DMS 273 treated with DMSO at 0.1 percent for 48 hours (cell line): ENCODE data around the gene SPTB.

Experiments
- DNase-seq: peaks from one replicate; lab custom pipeline; 2025; lab: John Stamatoyannopoulos, UW

The SPTB gene

DNA sequence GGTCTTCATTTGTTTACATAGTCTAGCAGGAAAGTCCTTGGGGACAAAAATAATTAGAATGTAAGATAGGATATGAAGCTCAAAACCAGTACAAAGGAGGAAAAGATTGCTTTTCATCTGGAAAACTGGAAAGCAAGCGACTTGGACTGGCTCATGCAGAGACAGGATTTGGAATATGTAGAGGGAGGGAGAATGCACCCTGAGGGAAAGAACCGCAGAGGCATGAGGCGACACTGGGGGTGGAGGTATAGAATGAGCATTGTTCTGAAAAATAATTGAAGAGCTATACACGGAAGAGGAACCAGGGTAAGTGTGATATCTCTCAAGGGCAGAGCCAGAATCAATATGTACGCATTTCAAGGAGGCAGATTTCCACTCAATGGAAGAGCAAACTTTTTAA lies 90.0 kb downstream of the SPTB start:
- DNase-seq = no peak

DNA sequence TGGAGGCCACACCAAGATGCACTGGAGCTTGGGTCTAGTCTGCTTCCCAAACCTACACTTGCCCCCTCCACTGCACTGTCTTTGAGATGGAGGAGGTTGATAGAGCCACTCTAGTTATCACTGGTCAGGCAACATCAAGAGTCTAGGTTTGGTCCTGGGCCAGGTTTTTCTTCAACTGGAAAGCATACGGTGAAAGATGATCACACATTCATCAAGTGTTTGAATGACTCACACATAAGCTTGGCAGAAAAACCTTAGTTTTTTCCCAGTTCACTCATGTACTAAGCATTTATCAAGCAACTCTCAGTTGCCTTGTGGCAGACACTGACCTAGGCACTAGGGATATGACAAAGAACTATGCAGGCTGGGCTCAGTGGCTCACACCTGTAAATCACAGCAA lies 91.0 kb downstream of the SPTB start:
- DNase-seq = peak; percentile 32

DNA sequence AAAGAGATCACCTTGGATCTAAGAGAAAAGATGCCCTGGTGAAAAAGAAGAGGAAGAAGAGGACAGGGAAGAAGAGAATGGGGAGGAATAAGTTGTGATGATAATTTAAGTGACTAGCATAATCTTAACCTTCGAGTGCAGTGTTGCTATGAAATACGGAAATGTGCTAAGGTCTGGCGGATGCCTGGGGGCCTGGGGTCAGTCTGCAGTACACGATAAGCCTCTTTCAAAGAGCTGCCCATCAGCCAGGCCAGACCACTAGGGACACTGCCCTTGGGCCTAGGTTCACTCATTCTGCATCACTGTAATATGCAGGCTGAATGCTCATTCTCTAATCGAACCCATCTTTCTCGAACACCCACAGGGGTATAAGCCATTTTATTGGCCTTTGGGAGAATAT lies 92.1 kb downstream of the SPTB start:
- DNase-seq = no peak

DNA sequence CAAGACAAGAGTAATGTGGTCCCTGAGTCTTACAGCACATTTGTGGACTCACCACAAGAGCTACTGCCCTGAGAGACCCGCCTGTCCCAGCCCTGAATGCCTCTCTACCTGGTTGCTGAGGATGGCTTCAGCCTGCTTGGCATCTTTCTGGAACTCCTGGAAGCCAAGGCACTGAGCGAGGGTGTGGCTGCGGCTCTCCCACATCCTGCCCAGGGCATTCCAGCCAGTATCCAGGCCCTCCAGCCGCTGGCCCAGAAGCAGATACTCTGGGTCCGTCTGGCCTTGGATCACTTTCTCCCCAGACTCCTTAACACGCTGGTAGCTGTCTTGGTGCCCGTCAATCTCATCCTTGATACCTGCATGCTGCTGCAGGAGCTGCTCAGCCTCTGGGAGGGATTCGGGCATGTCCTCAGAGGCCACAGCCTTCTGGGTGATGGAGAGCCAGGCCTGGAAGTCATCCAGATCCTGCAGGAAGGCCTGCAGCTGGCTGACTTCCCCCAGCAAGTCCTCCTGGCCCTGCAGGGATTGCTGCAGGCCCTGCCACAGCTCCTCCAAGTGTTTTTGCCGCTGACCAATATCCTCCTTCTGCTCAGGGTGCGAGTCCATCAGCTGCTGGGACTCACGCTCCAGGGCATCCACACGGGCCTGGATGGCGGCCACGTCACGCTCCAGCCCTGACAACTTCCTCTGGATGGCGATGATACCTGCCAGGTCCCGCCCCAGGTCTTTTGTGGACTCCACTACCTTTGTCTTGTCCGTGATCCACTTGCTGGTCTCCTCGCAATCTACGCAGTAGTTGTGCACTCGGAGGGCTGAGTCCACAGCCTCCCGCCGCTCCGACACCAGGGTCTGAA lies 93.2 kb downstream of the SPTB start:
- no peak for DNase-seq

DNA sequence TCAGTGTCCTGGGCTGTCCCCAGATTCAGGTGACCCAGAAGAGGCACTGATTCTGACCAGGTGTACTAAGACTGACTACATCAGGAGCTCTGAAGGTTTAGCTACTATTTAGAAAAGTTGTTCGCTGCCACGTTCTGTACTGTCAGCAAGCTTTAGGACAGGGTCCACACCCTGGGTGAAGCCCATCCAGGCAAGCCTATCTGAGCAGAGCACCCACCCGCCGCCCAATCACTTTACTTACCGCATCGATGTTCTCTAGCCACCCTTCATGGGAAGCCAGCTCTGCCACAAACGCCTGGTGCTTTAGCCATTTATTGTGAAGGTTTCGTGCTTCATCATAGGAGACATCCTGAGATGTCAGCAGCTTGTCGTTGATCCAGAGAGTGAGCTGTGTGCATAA lies 95.7 kb downstream of the SPTB start:
- no peak for DNase-seq

DNA sequence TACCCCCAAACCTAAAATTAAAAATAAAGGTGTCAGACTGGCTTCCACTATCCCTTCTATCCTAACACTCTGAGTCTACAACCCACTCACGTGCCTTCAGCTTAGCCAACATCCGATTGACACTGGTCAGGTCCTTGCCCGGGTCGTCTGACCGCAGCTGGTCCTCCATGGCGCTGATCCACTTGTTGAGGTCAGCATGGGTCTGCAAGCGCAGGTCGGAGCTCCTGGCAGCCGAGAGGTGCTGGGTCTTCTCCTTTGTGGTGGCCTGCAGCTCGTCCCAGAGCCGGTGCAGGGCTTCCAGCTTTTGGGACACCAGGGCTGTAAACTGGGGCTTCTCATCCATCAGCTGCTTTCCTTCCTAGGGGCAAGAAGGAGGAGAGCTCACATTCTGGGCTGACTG lies 97.5 kb downstream of the SPTB start:
- no peak for DNase-seq

DNA sequence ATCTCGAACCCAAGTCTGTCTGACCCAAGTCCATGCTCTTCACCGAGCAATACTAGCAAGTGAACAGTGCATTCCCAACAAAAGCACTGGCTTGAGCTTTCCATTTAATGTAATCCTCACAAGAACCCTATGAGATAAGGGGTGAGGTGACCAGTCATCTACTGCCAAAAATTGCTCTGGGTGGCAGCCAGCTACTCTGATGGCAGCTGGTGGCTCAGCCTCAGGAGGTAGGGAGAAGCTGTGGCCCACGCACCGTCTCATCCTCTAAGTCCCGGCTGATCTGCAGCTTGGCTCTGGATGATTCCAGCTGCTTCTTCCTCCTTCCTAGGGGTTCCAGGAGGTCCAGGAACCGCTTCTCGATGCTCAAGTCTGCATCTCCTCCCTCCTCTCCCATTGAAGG lies 100.2 kb downstream of the SPTB start:
- DNase-seq = no peak

DNA sequence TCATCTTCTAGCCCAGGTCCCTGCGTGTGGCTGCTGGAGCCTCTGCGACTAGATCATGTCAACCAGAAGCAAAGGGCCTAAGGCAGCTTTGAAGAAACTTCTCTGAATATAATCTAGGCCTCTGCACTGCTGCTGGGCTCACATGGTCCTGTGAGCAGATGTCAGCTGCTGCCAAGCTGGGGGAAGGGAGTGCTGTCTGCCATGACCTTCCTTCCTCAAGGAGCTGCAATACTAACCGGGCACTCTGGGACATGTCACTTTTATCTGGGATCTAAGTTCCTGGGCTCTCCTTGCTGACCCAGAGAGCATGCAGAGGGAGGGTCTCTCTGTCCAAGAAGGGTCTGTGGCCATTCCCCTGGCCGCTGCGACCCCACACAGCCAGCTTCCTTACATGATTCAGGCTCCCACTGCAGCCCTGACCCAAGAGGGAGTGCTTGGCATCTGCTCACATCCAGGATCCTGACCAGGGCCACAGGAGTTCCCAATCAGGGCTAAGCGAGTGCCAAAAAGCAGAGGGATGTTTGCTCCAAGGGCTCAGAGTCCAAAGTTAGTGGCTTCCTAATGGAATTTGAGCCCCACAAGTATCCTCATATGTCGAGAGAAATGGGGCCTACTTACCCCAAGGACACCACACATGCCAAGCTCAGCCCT lies 101.5 kb downstream of the SPTB start:
- no peak for DNase-seq

DNA sequence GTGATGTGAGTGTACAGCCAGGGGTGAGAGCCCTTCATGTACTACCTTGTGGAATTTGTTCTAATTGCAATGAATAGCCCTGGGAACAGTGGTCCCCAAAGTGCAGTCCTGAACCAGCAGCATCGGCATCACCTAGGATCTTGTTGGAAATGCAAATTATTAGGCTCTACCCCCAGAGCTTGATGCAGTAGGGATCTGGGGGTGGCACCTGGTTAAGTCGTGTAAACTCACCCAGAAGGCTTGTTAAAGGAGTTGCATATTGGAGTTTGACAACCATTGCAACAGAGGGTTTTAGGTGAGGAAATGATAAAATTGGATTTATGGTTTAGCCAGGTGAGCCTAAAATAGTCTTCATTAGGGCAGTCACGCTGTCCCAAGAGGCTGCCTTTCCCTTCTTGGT lies 102.2 kb downstream of the SPTB start:
- DNase-seq = no peak

DNA sequence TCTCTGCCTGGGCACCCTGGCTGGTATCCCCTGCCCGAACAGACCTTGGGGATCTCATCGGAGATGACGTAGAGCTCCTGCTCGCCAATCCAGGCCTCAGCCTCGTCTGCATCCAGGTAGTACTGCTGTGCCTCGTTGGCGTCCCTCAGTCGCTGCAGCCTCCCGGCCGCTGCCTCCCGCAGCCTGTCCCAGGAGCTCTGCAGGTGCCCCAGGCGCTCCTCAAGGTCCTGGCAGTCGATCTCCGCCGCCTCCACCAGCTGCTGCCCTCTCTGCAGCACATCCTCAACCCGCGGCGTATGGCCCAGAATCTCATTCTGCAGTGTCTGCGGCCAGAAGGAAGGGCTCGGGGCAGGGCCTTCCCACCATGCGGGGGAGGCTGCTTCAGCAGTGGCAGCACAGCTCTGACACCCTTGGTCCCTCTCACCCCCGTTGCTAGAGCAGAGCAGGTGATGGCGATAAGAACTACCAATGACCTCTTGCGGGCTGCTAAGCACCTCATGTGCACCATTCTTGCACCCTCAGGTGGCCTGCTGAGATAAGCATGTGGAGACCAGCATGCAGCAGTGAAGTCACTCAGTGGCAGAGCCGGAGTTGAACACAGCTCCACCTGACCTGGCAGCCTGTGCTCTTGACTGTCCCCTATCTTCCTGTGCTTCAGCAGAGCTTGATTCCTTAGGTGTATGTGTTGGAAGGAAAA lies 104.5 kb downstream of the SPTB start:
- DNase-seq = no peak

DNA sequence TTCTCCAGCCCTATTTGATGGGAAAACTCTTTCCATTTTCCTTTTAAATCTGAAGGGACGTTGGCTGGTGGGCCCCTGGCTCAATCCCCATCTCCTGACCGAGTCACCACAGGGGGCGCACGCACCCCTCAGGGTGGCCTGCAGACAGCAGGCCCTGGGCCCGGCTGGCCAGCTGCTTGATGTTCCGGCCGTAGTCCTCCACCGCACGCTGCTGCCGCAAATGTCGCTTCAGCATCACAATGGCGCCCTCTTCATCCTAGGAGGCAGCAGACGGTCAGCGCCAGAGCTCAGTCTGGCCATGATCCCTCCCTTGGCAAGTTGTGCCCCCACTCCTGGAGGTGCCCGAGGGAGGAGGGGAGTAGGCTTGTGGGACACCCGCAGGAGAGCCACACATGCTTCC lies 105.4 kb downstream of the SPTB start:
- no peak for DNase-seq

DNA sequence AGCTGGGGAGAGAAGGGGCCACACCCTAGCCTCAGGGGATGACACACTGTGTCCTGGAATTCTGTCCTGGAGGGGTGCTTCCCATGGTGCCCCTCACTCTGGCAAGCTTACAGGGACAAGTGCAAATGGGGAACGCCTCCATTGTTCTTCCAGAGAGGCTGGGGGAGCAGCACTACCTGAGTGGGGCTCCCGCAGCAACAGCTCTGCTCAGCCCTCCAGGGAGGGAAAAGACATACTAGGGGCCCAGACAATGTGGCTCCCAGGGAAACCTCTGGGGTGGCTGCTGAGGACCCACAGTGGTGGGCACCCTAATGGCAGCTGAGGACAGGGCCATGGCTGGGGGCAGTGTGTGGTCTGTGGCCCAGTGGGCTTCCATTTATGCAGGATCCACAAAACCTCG lies 106.1 kb downstream of the SPTB start:
- DNase-seq = no peak

DNA sequence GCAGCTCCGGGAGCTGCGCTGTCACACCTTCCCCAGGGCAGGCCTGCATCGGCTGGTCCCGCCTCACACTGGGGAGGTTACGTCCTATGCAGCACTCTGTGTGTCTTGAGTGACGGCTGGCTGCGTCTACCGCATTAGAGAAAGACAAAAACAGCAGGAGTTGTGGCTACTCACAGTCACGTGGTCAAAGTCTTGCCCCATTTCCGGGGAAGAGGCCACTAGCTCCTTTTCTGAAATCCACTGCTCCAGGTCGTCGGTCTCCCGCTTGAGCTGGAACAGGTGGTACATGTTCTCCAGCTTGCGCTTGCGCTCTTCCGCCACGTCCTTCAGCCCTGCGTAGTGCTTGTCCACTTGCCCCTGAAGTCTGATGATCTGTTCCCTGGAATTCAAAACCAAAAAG lies 106.7 kb downstream of the SPTB start:
- DNase-seq = no peak

DNA sequence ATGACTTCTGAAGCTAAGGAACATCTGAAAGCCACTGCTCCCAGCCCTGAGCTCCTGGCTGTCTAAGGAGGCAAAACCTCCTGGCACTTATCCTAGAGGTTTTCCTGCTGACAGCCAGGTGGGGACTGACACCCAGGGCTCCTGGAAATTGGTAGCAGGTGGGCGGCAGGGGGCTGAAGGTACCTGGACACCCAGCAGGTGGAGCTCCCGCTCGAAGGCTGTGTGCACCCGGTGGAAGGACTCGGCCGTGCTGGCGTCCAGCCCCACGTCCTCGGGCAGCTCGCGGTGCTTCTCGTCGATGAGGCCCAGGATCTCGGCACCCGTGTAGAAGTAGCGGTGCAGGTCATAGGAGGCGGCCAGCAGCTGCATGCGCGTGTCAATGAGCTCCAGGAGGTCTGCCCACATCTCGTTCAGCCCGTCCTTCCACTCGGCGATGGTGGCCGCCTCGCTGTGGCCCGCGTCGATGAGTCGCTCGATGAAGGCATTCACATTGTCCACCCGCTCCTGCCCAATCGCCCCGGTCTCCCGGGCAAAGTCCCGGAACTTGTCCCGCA lies 107.2 kb downstream of the SPTB start:
- no peak for DNase-seq

DNA sequence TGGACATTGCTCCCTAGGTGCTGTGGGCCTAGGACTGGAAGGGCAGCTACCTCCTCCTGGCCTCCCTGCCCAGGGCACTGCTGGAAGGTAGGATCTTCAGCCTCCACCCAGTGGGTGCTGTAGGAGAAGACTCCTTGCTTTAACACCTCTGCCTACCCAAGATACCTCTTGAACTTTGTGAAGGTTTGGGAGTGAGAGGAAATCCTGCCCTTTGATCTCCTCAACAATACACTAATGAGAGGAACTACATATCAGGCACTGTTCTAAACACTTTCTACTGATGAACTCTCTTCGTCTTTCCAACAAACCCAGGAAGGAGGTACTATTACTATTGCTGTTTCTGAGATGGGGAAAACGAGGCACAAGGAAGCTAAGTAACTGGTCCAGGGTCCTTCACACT lies 108.5 kb downstream of the SPTB start:
- no peak for DNase-seq

DNA sequence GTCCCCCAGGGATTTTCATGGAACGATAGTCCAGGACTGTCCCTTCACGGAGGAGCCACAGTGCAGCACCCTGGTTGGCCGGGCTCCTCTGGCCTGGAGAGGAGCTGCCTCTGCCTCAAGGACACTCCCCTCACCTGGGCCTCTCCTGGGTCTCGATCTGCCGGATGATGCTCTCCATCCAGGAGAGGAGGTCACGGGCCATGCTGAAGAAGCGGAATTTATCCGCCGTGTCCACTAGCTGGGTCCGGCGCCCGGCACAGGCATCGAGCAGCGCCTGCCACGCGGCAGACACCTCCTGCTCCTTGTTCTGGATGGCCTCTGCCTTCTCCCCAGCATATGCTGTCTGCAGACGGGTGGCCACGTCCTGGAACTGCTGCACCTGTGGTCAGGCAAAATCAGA lies 109.0 kb downstream of the SPTB start:
- DNase-seq = no peak

DNA sequence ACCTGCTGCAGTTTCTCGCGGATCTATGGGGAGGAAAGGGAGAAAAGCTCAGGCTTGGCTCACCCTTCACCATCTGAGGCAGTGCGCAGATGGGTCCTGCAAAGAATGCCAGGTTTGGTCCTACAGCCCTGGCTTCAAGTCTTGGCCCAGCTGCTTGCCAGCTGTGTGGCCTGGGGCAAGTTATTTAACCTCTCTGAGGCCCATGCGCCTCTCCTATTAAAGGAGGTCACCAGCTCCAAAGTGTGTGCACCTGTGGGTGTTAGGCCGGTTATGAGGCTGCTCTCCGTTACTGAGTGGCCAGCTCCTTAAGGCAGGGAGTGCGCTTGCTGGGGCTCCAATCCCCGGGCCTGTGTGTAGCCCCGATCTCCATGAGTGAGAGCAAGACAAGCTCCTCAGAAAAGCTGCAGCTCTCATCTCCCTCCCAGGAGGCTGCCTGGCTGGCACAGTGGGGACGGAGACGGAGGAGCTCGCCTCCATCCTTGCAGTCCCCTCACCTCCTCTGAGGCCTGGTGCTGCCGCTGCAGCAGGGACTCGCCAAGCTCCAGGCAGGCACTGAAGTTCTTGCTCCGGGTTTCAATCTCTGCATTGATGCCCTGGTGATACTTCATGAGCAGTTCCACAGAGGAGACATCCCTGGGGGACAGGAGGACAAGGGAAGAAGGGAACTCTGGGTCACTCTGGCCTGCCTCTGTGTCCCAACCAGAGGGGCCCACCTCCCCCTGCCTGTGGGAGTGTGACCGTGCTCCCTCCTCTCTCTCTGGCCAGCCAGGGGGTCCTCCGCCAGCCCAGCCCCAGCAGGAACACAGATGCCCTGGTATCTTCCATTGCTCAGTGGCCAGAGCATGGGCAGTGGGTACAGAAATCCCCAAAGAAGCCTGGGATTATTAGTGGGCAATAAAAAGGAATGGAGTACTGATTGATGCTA lies 110.3 kb downstream of the SPTB start:
- no peak for DNase-seq

DNA sequence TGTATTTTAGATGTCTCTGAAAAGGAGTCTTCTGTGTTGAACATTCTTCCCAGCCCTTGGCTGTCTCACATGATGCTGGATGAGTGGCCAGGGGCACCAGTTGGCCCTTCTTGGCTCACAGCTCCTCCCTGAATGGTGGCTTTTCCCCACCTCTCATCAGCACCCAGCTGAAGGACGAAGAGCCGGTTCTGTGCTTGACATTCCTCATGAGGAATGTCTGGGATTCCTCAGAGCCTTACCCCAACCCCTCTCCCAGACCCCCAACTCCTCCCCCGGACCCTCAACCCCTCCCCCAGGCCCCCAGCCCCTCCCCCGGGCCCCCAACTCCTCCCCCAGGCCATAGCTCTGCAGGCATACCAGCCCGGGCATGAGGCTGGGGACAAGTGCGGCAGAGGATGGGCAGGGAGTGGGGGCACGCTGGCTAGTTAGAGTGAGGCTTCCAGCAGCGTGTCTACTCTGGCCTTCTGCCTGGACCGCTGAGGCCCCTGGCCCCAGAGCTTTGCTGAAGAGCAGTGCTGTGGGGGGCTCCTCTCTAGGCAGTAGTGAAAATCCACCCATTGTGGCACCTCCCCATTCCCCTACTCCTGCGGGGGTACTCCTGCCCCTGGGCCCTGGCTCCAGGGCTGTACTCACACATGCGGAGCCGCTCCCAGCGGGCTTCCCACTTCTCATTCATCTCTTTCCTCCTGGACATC lies 111.2 kb downstream of the SPTB start:
- no peak for DNase-seq

DNA sequence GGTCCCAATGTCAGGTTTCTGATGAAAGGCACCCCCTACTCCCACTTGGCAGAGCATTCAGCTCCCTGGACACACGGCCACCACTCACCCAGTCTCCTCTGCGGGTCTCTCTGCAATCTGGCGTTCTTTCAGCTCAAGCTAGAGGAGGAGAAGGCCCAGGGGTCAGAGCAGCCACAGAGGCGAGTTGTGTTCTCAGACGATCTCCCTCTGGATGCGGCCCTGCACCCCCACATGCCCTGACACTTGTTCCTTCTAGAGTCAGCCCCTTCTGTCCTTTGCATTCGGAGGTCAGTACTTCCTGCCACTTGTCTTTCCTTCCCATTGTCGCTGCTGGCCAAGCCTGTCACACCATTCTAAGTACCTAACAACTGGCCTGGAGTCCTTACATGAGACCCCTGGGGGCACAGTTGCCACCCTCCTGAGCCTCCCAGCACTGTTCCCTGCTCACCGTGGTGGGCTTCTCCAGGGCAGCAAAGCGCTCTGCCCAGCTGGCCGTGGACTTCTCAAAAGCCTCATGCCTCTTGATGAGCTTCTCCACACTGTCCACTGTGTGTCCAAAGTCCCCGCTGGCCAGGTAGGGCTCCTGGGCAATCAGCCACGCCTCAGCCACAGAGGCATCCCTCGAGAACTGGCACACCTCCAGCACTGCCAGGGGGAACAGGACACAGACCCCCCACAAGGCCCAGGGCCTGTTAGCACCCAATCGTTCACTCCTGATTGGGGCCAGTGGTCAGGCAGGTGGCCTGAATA lies 112.3 kb downstream of the SPTB start:
- DNase-seq = no peak

DNA sequence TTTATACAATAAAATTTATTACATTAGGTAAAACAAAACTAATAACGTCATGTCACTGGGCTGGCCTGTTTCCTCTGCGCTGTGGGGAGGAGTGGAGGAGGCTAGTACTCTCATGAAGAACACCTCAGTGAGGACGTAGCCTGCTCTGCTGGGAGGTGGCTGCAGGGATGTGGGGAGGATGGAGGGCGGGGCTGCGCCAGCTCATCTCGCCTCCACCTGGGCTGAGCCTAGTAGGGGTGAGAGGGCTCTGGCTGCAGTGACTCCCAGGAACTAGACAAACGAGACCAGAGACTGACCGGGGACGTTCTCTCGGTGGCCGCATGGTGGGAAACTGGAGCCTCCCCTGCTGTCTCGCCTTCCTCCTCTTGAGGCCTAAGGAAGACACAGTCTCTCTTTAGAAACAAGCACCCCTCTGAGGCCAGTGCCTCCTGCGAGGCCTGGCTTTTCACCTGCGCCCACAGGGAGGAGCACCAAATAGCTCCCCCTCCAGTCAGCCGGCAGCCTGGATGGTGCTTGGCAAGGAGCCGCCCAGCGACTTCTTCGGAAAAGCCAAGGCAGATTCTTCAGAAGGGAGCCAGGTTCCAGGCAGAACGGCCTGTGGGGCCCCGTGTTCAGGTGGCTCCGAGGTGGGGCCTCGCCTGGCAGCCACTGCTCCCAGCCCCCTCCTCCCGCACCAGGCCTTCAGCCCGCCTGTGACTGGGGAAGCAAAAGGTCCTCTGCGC lies 113.1 kb downstream of the SPTB start:
- no peak for DNase-seq
